Posterior vena cava (tissue), 2 donors: ENCODE results near the gene STX8. TPM values are rescaled to one million over a fixed set of nuclear protein-coding genes. Genes with fewer than 3 reads are reported as not detected.
A peak's percentile ranks its signal among the peaks of the same experiment; 100 is the strongest.
"Not testable (repeated sequence)": the region's sequence is repeated elsewhere in the genome, so short reads cannot be mapped to it uniquely, and the experiment has no call there.

Experiments
- DNase-seq: peaks from one replicate; pipeline ENCODE4 v3.0.0-alpha.2; 2020; ENCODE audit warnings: low spot score
- intact Hi-C, 2 donors: fragments of 100-400 bp; cut with DNase I; formaldehyde crosslinking; loops; one replicate each; pipeline versions ENCODE4 v1.14.1 to v1.14.2; 2022 to 2023
- long read RNA-seq, 2 donors: library from polyadenylated mRNA; unstranded; transcript quantifications; one replicate each; pipeline ENCODE4 v2.0.0, GENCODE V29; 2020 to 2021
- total RNA-seq, 2 donors: library from RNA; stranded (reverse); fragmentation: NEBNext Ultra II Directional; extraction: Animal tissue kit (Norgen Biotek cat#: 25700); gene quantifications; one replicate each; pipeline ENCODE4 v1.2.1, GENCODE V29; 2021
- donor health status: DM: yes; HTN: yes; CAD: no.
- donor health status: DM: yes; HTN: yes; CAD: no.

Gene STX8
- total RNA-seq: 10 to 100 TPM; 55.2 to 80.4 TPM
- long read RNA-seq, donor 1, transcript STX8-201 (8 exons, 1,246 nt): major isoform, 9 of 17 reads
- long read RNA-seq, donor 1, partial matches to known transcripts: 6 of 17 reads
- long read RNA-seq, donor 1, other reads (novel, unspliced or antisense): 1 of 17 reads
- long read RNA-seq, donor 2, transcript STX8-201 (8 exons, 1,246 nt): major isoform, 29 of 45 reads
- long read RNA-seq, donor 2, partial matches to known transcripts: 9 of 45 reads
- long read RNA-seq, donor 2, other reads (novel, unspliced or antisense): 6 of 45 reads

- intact Hi-C loops: no loop called here
- DNase-seq: peak; percentile 98
Measured at GRCh38 chr17:9575381-9576101, at the start of gene STX8. Gene STX8, minus strand, starts transcription at chr17:9575820. Its CDS starts 12 bp downstream, at chr17:9575808.

DNA sequence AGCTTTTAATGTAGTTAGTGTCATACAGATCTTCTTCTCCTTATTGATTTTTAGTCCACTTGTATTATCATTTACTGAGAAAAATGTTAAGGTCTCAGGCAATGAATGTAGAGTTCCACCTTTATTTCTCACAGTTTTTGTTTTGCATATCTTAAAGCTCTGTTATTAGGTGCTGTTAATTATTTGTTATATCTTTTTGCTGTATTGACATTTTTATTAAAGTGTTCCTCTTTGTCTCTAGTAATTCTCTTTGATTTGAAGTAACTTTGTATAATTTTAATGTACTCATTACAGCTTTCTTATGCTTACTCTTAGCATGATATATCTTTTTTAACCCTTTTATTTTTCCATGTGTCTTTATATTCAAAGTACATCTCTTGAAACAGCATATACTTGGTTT is 47.3 kb upstream of the STX8 start:
- no peak for DNase-seq
- intact Hi-C loops: no loop called here

DNA sequence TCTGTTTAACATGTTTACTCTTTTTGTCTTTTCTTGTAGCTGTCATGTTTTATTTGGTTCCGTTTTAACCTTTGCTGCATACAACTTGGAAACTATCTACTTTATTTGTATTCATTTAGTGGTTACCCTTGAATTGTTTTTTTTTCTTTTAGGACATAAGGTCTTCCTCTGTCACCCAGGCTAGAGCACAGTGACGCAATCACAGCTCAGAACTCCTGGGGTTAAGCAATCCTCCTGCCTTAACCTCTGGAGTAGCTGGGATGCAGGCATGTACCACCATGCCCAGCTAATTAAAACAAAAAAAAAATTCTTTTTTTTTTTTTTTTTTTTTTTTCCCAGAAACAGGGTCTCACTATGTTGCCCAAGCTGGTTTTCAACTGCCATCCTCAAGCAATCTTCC is 39.9 kb upstream of the STX8 start:
- intact Hi-C loops: no loop called here

DNA sequence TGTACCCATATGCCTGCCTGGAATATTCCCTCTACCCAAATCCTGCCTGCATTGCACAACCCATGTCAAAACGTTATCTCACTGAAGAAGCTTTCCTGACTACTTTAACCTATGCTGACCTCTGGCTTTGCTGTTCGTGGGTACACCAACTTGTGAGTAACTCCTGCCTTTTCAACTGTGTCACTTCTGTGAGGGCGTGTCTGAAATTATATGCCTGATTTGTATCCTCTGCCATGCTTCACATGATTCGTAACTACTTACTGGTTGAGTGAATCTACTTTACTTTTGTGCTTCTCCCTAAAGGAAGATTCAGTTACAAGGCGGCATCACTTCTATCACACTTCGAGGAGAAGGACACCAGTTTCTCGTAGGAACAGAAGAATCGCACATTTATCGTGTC is 36.4 kb upstream of the STX8 start:
- intact Hi-C loops: no loop called here
- no peak for DNase-seq

More for the DNA sequence above, 39.9 kb upstream of the STX8 start:
- no peak for DNase-seq

GRCh38 chr17:9611557-9611956 is 35.9 kb upstream of the STX8 start:
- no peak for DNase-seq
- intact Hi-C loops: no loop called here

DNA sequence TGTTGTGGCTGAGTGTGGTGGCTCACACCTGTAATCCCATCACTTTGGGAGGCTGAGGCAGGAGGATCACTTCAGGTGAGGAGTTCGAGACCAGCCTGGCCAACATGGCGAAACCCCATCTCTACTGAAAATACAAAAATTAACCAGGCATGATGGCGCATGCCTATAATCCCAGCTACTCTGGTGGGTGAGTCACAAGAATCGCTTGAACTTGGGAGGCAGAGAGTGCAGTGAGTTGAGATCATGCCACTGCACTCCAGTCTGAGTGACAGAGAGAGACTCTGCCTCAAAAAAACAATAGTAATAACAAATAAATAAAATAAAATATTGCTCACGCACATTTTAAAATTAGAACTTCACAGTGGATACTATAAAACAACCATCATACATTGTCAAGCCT is 31.4 kb upstream of the STX8 start:
- intact Hi-C loops, DNase-seq: not testable (repeated sequence)

DNA sequence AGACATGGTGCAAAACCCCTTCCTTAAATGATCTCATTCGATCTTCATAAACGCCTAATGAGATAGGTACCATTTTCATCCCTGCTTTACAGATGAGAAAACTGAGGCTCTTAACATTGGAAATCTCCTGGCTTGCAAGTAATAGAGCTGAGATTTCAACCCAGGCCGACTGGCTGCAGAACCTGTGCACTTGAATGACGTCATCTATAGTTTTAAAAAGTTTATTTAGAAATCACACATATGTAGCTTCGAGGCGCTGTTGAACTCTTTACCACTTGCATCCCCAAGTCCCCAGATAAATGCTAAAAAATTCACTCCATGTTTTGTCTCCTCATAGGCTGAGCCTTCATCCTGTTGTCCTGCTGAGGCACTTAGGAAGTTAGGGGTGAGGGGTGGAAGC is 30.8 kb upstream of the STX8 start:
- DNase-seq: no peak
- intact Hi-C loops: no loop called here

DNA sequence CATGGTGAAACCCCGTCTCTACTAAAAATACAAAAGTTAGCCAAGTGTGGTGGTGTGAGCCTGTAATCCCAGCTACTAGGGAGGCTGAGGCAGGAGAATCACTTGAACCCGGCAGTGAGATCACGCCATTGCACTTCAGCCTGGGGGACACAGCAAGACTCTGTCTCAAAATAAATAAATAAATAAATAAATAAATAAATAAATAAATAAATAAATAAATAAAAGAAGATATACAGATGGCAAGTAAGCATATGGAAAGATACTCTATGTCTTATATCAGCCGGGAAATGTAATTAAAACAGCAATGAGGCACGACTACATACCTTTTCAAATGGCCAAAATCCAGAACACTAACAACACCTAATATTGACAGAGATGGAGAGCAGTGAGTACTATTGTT is 29.0 kb upstream of the STX8 start:
- intact Hi-C loops, DNase-seq: not testable (repeated sequence)

DNA sequence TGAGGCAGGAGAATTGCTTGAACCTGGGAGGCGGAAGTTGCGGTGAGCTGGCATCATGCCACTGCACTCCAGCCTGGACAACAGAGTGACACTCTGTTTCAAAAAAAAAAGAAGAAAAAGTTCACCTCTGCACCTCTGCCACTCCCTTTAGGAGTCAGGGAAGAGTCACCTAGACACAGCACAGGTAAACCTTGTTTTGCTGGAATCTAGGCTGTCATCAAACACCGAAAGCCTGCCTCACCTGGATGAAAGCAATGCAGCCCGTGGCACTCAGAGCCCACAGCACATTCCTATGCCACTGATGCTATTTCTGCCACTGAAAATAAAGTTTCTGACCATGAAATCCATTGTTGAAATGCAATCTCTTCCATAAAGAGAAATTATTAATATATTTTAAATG is 23.0 kb upstream of the STX8 start:
- DNase-seq: no peak
- intact Hi-C loops: no loop called here

- DNase-seq, intact Hi-C loops: not testable (repeated sequence)
Measured at GRCh38 chr17:9597638-9598037, 22.0 kb upstream of the STX8 start.

- no peak for DNase-seq
- intact Hi-C loops: no loop called here
Measured at GRCh38 chr17:9594065-9594464, 18.4 kb upstream of the STX8 start.

DNA sequence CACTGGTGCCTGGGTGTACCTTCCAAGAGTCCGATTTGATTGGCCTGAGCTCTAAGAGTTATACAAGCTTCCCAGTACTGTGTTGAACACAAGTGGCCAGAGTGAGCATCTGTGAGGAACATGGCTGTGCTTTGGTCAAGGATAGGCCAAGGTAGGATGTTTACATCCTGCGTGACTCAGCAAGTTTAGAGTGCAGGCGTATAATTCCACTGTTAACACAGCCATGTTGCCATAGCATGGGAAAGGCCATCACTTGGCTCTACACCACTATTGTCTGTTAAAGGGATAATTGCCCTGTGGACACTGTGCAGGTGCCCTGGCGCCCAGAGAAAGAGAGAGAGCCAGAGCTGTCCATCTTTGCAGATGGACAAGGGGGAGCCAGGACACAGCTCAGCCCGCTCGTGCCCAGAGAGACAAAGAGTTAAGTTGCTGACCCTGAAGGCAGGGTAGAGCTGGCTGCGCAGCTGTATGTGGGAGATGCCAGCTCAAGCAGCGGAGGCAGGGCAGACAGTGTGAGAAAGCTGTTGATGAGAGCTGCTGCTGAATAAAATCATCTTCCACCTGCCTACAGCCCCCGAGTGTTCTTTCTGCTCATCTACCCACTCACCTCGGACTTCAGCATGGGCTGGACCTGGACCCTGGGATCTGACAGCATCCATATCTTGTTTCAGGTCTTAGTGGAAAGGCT is 12.5 kb upstream of the STX8 start:
- intact Hi-C loops: no loop called here
- DNase-seq: no peak

DNA sequence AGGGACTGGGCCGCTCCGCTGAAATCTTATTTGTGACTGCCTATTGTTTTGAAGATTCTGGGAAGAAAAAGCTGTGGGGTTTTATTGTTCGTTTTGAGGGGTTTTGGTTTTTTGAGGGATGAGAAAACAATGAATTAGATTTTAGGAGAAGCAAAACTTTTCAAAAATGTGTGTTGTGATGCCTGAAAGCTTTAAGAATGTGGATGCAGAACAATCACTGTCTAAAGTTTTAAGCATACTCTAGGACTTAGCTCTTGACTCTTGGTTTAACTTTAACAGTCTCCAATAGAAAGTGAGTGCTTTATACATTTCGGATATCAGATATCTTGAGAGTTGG is 1.7 kb upstream of the STX8 start:
- intact Hi-C loops: no loop called here
- no peak for DNase-seq

- peak; percentile 92 for DNase-seq
- intact Hi-C loops: no loop called here
Measured at GRCh38 chr17:9576521-9577372, 1.1 kb upstream of the STX8 start, which contains the start of gene CFAP52. Gene CFAP52, plus strand, starts transcription at chr17:9576642. Its CDS starts 54 bp downstream, at chr17:9576696.

GRCh38 chr17:9571201-9571600 is 4.4 kb downstream of the STX8 start:
- intact Hi-C loops: no loop called here
- DNase-seq: no peak

- DNase-seq: no peak
- intact Hi-C loops: no loop called here
Measured at GRCh38 chr17:9568957-9569588, 6.5 kb downstream of the STX8 start.

GRCh38 chr17:9568004-9568403 is 7.6 kb downstream of the STX8 start:
- DNase-seq: no peak
- intact Hi-C loops: no loop called here

DNA sequence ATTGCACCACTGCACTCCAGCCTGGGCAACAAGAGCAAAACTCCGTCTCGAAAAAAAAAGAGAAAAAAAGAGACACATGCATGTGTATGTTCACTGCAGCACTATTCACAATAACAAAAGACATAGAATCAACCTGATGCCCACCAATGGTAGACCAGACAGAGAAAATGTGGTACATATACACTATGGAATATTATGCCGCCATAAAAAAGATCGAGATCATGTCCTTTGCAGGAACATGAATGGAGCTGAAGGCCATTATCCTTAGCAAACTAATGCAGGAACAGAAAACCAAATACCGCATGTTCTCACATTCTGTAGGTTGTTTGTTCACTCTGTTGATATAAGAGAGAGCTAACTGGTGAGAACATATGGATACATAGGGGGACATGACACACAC is 8.9 kb downstream of the STX8 start:
- DNase-seq, intact Hi-C loops: not testable (repeated sequence)

DNA sequence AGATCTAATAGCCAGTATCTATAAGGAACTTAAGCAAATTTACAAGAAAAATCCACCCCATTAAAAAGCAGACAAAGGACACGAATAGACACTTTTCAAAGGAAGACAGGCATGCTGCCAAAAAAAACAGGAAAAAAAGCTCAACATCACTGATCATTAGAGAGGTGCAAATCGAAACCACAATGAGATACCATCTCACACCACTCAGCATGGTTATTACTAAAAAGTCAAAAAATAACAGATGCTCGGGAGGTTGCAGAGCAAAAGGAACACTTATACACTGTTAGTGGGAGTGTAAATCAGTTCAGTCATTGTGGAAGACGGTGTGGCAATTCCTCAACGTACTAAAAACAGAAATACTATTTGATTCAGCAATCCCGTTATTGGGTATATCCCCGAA is 9.6 kb downstream of the STX8 start:
- intact Hi-C loops: no loop called here

More for the DNA sequence above, 9.6 kb downstream of the STX8 start:
- DNase-seq: no peak
